WERI-Rb-1 (cell line): ENCODE measurements around the gene GPLD1.

Source experiments
- DNase-seq: peaks from one replicate; pipeline ENCODE4 v3.0.0-alpha.2; 2020
- H3K27ac ChIP-seq: fragments of 250-450 bp; sonication (Bioruptor Pico); 2 replicates; pipeline ENCODE4 v1.5.1; 2020; ENCODE audit warnings: mild to moderate bottlenecking, moderate library complexity
- H3K27me3 ChIP-seq: fragments of 250-450 bp; sonication (Bioruptor Pico); 2 replicates; pipeline ENCODE4 v1.5.1; 2021; ENCODE audit warnings: mild to moderate bottlenecking, low read depth, moderate library complexity; ENCODE audit not compliant: insufficient read depth, severe bottlenecking
- H3K36me3 ChIP-seq: fragments of 250-450 bp; sonication (Bioruptor Pico); 2 replicates; pipeline ENCODE4 v1.5.1; 2020; ENCODE audit warnings: mild to moderate bottlenecking, moderate library complexity
- H3K4me3 ChIP-seq: 2 replicates; pipeline ENCODE4 v1.5.1; 2011; ENCODE audit warnings: low read depth, mild to moderate bottlenecking, control low read depth, low read length
- H3K9me3 ChIP-seq: fragments of 250-450 bp; sonication (Bioruptor Pico); 2 replicates; pipeline ENCODE4 v1.5.1; 2021; ENCODE audit warnings: mild to moderate bottlenecking, moderate library complexity; ENCODE audit not compliant: severe bottlenecking
- CTCF ChIP-seq: IDR thresholded peaks from 2 replicates; pipeline ENCODE4 v1.5.1; 2011; ENCODE audit warnings: low read depth, mild to moderate bottlenecking, control low read depth, inconsistent platforms, low read length

Gene GPLD1

DNA sequence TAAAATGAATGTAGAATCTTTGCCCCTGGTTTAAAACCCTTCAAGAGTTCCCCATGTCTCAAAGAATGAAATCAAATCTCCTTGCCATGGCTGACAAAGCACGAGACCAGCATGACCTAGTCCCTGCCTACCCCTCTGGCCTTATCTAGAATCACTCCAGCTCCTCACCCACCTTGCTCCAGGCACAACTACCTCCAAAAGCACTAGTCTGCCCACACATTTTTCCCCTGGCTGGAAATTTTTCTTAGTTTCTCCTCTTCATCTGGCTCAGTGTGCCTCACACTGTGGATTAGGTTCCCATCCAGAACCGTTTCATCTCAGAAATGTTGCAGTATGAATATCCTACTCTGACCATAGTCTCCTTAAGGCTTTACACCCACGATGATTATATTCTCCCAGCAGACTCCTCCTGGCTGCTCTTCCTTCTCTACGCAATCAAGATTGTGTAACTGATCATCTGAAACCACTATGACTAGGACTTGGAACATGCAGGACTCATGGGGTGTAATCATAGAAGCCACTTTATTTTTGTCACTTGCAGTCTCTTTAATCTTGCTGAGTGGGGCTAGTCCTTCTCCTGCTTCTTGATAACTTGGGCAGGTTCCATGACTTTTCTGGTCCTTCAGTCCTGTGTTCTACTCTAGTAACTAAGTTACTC is 94.5 kb downstream of the GPLD1 start:
- Histone ChIP-seq H3K27me3 (no peaks in the 10 kb centered on the region), H3K27ac (no peak overlapping the region), H3K4me3 (no peak overlapping the region), H3K9me3 (peaks cover 9% of the 10 kb centered on the region), H3K36me3 (no peaks in the 10 kb centered on the region)
- no peak for DNase-seq
- no peak for TF ChIP-seq CTCF

GRCh38 chr6:24394061-24394779 is 95.2 kb downstream of the GPLD1 start:
- no peak overlapping the region for H3K27ac ChIP-seq
- peaks cover 9% of the 10 kb centered on the region for H3K9me3 ChIP-seq
- DNase-seq: no peak
- no peak overlapping the region for H3K4me3 ChIP-seq
- TF ChIP-seq CTCF: no peak
- H3K27me3 ChIP-seq: no peaks in the 10 kb centered on the region
- H3K36me3 ChIP-seq: no peaks in the 10 kb centered on the region

DNA sequence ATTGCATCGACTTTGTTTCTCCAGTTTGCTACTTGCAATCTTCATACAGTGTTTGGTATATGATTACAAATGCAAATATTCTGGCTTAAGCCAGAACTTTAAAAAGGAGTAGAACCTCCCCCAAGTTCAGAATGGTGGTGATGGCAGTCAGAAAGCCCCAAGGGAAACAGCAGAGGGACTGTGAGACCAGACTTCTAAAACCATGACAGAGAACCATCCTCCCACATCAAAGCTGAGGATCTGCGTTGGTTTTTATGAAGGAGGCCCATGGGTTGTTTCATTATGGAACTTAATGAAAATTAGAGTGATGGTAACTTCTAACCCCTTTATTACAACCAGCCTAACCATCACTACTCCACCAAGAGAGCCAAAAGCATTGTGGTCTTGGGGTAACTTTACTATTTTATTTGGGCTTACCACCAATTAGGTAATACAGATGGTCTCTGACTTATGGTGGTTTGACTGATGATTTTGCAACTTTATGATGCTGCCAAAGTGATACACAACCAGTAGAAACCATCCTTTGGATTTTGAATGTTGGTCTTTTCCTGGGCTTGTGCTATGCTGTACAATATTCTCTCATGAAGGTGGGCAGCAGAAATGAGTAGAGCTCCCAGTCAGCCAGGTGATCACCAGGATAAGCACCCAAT is 97.5 kb downstream of the GPLD1 start:
- DNase-seq: no peak
- Histone ChIP-seq H3K36me3 (no peaks in the 10 kb centered on the region), H3K27me3 (no peaks in the 10 kb centered on the region), H3K27ac (no peak overlapping the region), H3K4me3 (no peak overlapping the region), H3K9me3 (peaks cover 7% of the 10 kb centered on the region)
- no peak for TF ChIP-seq CTCF

GRCh38 chr6:24391208-24391607 is 98.2 kb downstream of the GPLD1 start:
- TF ChIP-seq CTCF: no peak
- DNase-seq: no peak
- no peaks in the 10 kb centered on the region for H3K27me3 ChIP-seq
- peaks cover under 1% of the 10 kb centered on the region for H3K9me3 ChIP-seq
- H3K27ac ChIP-seq: no peak overlapping the region
- H3K36me3 ChIP-seq: no peaks in the 10 kb centered on the region
- H3K4me3 ChIP-seq: no peak overlapping the region

DNA sequence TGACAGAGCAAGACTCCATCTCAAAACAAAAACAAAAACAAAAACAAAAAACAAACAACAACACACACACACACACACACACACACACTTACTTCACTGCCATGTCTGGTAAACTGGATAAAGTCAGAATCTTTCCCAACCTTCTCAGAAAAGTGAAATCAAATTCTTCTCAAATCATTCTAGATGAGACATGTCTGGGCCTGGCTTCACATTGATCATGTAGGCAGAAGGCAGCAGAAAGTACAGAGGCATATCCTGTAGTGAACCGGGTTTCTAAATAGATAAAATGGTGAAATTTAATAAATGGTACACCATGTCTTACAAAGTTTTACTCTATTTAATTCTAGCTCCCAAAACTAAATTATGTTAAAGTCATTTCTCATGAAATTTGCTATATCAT is 101.6 kb downstream of the GPLD1 start:
- no peak overlapping the region; the same call in 1 of the 2 replicates for H3K27ac ChIP-seq
- H3K36me3 ChIP-seq: no peaks in the 10 kb centered on the region
- H3K9me3 ChIP-seq: peaks cover 3% of the 10 kb centered on the region
- no peak for TF ChIP-seq CTCF
- no peak overlapping the region for H3K4me3 ChIP-seq
- no peaks in the 10 kb centered on the region for H3K27me3 ChIP-seq
- no peak for DNase-seq
